ENCODE results near the gene BLNK.

DNA sequence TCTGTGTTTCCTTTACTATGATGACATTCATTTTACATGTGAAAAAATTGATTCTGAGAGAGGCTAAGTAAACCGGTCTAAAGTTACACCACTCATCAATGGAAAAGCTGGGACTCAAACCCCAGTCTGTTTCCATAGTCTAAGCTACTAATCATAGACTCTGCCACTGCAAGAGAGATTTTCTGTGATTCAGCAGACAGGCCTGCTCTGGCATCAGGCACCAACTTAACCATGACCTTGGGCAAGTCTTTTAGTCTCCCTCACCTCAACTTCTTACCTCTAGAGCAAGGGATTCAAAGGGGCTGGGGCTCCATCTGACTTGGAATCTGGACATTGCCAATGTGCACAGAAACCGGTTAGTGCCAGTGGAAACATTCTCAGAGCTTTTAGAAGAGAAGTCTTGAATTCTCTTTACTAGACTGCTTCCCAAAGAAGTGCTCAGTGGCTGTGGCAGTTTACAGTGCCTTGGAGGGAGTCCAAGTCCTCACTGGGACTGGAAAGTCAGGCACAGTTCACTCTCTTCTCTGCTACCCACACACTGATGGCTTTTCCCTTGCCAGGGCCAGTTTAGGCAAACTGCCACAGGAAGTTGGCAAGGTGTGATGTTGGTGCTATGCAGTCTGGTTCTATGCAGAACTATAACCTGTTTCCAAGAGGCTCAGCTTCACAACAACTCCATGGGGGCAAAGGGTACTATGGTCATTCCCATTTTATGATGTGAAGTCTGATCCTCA, 4.5 kb upstream of the BLNK start:
- TF ChIP-seq, protein P1, sequence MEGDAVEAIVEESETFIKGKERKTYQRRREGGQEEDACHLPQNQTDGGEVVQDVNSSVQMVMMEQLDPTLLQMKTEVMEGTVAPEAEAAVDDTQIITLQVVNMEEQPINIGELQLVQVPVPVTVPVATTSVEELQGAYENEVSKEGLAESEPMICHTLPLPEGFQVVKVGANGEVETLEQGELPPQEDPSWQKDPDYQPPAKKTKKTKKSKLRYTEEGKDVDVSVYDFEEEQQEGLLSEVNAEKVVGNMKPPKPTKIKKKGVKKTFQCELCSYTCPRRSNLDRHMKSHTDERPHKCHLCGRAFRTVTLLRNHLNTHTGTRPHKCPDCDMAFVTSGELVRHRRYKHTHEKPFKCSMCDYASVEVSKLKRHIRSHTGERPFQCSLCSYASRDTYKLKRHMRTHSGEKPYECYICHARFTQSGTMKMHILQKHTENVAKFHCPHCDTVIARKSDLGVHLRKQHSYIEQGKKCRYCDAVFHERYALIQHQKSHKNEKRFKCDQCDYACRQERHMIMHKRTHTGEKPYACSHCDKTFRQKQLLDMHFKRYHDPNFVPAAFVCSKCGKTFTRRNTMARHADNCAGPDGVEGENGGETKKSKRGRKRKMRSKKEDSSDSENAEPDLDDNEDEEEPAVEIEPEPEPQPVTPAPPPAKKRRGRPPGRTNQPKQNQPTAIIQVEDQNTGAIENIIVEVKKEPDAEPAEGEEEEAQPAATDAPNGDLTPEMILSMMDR (conservative IDR thresholded peaks at IDR 0.05 in 1 of 2, IDR thresholded peaks at IDR 0.05 in 1 of 2; ENCODE audit: low read depth in 1 of 2, low read length in 2 of 2): no peak
- no peak for TF ChIP-seq EZH2 (IDR thresholded peaks at IDR 0.05; ENCODE audit: low read length, missing control alignments)

Data from fibroblast of lung (primary cell).